ENCODE data around the gene TAX1BP3.

The TAX1BP3 gene

DNA sequence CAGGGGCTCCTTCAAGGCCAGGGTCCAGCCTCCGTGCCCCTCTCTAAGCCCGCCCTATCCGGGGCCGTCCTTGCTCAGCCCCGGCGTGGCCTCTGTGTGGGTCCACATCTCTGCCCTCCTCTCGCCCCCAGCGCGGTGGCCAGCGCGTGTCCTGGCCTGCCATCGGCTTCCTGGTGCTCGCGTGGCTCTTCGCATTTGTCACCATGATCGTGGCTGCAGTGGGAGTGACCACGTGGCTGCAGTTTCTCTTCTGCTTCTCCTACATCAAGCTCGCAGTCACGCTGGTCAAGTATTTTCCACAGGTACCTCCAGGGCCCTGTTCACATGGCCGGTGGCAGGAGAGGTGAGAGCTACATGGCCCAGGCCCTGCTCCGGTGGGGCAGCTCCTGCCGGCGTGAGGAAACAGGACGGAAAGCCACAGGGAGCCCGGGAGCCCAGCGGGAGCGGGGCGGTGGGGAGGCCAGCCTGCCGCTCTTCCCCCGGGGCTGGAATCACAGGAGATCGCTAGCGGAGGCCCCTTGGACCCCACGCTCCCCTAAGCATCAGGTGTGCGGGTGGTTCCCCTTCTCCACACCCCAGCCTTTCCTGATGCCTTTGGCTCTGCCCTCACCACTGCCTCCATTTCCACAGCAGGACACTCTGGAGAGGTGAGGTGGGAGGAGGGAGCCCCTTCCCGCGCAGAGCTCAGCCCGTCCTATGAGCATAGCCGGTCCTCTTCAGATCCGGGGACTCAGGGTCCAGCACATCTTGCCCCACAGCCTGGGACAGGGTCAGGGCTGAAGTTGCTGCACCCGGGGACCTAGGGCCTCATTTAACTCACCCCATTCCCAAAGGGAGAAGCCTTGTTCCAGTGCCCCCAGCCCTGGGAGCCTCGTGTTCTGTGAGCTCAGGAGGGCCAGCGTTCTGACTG is 10.2 kb downstream of the TAX1BP3 start:
- DNase-seq (ENCODE audit: low spot score) = no peak

DNA sequence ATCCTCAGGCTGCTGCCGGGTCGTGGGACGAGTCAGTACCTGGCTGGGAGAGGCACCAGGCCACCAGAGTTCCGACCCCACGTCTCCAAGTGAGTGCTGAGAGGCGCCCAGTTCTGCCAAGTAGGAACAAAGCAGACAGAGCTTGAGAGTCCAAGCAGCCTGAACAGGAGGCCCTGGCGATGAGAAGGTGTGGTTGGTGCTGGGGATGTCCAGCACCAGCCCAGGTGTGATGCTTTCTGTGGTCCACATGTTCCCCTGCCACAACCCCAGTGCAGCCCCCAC is 10.8 kb downstream of the TAX1BP3 start:
- DNase-seq (ENCODE audit: low spot score) = no peak

DNA sequence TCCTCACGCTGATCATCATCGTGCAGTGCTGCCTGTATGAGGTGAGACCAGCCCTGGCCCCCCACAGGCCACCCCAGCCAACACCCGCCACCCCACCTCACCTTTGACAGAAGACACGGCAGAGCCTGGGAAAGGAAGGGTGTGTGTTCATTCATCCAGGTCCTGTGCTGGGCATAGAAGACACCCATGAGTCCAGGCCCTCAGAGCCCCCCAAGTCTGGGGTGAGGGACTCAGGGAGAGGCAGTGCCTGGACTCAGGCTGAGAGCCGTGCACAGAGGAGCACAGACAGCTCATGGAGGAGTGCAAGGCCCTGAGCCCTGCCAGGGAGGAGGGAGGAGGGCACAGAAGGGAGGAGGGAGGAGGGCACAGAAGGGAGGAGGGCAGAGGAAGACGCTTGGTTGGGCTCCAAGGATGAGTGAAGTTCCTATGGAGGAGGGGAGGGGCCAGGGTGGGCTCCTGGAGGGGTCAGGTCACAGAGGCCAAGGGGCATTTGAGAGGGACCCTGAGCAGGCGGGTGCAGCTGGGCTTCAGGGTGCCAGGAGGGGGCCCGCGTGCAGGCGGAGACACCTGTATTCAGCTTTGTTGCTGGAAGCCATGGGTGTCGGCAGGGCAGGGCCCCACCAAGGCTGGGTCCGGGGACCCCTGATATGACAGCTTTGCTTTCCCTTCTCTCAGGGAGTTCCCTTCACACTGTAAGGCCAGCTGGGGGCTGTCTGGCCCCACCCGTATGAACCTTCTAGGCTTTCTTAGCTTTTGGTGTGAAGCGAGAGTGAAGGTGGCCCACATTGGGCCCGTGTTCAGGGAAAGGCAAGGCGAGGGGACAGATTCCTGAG is 11.4 kb downstream of the TAX1BP3 start:
- no peak for DNase-seq (ENCODE audit: low spot score)

DNA sequence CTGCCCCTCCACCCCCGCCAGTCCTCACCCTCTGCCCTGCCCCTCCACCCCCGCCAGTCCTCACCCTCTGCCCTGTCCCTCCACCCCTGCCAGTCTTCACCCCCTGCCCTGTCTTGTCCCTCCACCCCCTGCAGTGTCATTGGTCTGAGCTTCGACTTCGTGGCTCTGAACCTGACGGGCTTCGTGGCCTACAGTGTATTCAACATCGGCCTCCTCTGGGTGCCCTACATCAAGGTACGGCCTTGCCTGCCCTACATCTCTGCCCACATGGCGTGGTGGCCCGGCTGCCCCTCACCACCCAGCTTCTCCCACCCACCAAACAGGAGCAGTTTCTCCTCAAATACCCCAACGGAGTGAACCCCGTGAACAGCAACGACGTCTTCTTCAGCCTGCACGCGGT is 12.0 kb downstream of the TAX1BP3 start:
- no peak for DNase-seq (ENCODE audit: low spot score)

DNA sequence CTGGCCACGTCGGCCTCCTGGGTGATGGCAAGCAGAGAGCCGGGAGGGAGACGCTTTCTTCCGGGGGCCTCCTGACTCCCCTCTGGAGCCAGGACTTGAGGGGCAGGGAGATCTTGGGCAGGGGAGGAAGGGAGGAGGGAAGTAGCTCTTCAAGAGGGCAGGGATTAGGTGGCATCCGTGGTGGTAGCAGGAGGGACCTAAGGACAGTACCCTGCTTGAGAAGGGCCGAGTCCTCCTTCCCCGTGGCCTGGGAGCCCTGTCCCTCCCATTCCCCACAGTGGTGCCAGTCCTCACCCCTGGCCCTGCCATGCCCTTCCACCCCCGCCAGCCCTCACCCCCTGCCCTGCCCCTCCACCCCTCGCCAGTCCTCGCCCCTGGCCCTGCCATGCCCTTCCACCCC is 12.6 kb downstream of the TAX1BP3 start:
- no peak for DNase-seq (ENCODE audit: low spot score)

DNA sequence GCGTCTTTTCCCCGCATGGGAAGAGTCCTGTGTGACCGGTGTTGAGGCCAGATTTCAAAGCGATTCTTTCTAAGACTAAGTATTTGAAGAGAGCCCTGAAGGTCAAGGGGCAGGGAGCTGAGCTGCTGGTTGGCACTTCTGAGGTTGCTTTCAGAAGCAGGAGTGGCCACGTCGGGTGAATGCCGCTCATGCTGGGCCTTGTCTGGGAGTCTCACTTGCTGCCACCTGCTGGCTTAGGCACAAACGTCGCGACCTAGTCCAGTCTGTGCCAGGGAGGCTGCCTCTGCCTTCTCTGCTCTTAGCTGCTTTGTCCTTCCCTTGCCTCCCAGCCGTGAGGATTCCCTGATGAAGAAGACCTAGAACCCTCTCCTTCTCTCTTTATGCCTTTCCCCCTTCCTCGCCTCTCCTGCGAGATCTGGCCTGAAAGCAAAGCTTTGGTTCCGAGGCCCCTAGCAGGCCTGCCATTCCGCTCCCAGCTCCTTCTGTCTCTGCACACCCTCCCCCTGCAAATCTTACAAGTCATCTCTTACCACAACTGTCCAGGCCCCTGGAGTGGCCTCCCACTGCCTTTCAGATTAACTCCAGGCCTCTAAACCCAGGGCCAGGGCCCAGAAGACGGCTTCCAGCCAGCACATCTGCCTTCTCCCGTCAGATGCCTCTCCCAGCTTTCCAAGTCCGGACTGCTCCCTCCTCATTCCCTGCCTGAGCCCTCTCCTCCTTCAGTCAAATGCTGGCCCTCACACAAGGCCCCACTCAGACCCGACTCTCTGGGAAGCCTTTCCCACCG is 20.4 kb downstream of the TAX1BP3 start:
- peak; percentile 50 for DNase-seq (ENCODE audit: low spot score)

DNA sequence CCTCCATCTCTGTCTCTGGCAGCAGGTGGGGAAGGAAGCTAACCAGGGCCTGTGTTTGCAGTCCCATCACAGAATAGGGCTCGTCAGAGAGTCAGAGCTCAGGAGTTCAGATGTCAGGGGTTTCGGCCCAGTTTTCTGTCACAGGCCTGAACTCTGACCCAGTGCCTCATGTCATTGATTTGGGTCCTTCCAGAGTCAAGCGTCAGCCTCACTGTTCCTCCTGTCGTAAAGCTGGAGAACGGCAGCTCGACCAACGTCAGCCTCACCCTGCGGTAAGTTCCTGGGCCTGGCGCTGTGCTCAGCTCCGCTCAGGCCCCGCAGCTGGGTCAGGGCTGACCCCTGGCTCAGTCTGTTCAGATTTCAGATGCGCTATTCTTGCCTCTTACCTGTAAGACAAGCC is 21.1 kb downstream of the TAX1BP3 start:
- no peak for DNase-seq (ENCODE audit: low spot score)

DNA sequence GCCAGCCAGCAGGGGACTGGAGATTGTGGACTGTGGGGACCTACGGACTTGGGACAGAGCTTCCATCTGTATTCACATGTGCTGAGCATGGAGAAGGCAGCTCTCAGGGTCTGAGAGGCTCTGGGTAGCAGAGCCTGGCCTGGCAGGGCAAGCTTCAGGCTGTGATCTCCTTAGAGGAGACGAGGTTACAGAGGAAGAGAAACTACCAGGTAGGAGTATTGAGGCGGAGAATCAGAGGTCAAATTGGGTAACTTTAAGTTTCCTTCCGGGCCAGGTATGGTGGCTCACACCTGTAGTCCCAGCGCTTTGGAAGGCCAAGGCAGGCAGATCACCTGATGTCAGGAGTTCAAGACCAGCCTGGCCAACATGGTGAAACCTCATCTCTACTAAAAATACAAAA is 23.1 kb downstream of the TAX1BP3 start:
- no peak for DNase-seq (ENCODE audit: low spot score)

DNA sequence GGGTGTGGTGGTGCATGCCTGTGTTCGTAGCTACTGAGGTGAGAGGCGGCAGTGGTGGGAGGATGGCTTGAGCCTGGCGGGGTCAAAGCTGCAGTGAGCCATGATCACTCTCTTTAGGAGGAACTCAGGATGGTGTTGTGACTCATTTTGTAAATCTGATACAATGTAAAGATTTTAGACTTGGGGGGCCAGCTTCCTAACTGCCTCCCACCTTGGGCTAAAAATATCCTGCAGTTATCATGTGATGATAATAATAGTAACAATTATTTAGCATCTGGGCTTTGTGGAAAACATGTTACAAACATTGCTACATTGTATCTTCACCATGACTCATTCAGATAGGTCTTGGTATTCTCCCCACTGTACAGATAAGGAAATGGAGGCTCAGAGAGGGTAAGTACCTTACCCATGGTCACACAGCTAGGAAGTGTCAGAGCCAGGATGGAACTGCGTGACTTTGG is 24.5 kb downstream of the TAX1BP3 start:
- no peak for DNase-seq (ENCODE audit: low spot score)

DNA sequence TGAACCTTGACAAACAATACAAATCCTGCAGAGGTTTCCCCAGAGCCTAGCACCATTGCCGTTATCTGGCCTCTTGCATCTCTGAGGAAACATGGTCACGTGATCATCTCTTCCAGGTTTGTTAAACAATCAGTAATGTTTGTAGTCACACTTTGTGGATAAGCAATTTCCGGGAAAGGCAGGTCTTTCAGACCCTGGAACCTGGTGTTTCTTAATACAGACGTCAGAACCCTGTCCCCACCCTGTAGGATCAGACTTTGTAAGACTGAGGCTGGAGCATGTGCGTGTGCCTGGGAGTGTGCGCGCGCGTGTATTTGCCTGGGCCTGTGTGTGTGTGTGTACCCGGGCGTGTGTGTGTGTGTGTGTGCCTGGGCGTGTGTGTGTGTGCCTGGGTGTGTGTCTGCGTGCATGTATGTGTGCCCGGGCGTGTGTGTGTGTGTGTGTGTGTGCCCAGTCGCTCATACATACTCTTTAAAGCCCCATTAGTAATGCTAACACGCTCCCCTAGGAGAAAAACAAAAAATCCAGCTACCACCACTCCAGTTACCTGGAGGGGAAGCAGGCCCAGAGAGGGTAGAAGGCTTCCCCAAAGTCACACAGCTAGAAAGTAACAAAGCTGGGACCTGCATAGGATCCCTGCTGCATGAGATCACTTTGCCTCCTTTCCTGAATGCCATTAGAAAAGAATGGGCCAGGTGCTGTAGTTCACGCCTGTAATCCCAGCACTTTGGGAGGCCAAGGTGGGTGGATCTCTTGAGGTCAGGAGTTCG is 26.5 kb downstream of the TAX1BP3 start:
- no peak for DNase-seq (ENCODE audit: low spot score)

DNA sequence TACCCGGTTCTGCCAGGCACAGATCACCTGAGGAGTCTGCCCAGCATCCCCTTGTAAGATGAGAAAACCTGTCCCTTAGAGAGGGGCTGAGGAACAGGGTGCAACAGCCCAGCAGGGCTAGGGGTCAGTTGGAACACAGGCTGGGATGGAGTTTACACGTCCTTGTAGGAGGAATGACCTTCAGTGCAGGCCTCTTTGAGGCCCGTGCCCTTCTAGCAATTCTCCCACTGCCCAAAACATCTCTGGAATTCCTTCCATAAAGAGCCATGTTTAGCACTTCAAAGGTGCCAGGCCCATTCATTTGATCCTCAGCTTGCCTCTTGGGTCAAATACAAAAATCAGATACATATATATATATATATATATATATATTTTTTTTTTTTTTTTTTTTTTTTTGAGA is 27.4 kb downstream of the TAX1BP3 start:
- DNase-seq (ENCODE audit: low spot score) = no peak

DNA sequence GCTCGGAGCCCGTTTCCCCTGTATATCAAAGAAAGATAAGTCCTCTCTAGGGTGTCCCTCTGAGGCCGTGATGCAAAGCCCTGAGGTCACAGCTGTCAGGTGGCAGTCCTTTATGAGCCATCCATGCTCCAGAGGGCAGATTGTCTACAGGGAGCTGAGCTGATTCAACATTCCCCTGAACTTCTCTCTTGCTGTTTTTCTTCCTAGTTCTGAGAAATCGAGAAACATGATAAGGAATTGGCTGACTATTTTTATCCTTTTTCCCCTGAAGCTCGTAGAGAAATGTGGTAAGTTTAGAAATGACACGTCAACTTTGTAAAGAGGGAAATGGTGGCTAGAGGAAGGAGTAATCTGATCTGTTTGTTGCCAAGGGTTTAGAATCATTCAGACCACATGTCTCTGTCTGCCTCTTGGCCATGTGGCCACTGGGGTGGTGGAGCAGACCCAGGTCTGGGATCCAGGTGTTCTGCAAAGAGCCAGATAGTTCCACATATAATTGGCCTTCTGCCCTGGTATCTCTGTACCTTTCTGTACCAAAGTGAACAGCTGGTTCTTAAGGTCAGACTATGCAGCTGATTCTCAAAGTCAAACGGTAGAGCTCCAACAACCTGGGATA is 28.3 kb downstream of the TAX1BP3 start:
- DNase-seq (ENCODE audit: low spot score) = no peak

DNA sequence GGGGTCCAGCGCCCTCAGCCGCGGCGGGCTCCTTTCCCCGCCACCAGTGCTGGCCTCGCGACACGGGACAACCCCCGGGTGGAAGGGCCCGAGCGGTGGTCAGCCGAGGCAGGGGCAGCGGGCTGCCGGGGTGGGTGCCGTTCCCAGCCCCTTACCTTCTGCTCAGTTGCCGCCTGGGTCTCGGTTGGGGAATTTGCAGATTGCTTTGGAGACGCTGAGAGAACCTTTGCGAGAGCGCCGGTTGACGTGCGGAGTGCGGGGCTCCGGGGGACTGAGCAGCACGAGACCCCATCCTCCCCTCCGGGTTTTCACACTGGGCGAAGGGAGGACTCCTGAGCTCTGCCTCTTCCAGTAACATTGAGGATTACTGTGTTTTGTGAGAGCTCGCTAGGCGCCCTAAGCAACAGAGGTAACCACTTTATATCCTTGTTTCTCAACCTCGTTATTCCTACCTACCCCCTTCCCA is 31.4 kb downstream of the TAX1BP3 start:
- DNase-seq (ENCODE audit: low spot score) = no peak

DNA sequence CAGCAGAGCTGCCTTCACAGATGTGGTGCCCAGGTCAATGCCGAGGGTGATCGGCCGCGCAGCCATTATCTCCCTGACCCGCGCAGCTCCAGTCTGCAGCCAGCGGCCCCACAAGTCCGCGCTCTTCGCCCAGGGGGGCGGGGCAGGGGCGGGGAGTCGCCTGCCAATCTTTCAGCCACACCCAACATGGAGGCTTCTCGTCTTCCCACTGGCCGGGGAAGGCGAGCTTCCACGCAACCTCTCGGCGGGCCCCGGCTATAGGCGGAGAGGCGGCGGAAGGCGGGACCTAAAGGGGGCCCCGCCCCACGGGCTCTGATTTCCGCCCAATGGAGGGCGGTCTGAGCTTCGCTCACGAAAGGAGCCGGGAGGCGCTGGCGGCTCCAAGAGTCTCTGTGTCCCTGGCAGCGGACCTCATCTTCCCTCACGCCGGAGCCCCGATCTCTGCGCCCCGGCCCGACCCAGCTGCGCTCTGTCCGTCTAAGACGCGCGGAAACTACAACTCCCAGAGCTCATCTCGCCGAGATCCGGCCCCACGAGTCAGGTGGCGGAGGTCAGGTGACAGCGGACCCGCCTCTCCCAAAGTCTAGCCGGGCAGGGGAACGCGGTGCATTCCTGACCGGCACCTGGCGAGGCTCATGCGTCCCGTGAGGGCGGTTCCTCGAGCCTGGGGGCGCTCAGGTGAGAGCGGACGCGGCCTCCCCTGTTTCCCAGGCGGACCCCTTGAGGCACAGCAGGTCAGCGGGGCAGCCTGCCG is 32.0 kb downstream of the TAX1BP3 start, which contains the start of the genes CTNS and SHPK:
Gene CTNS, plus strand, starts transcription at position 607 of the 754 bp plus-strand sequence. CDS start 3,447 bp downstream, outside the sequence.
Gene SHPK, minus strand, starts transcription at position 97 of the 754 bp plus-strand sequence. Its CDS starts 31 bp downstream, at position 66.
- peak; percentile 98 for DNase-seq (ENCODE audit: low spot score)

DNA sequence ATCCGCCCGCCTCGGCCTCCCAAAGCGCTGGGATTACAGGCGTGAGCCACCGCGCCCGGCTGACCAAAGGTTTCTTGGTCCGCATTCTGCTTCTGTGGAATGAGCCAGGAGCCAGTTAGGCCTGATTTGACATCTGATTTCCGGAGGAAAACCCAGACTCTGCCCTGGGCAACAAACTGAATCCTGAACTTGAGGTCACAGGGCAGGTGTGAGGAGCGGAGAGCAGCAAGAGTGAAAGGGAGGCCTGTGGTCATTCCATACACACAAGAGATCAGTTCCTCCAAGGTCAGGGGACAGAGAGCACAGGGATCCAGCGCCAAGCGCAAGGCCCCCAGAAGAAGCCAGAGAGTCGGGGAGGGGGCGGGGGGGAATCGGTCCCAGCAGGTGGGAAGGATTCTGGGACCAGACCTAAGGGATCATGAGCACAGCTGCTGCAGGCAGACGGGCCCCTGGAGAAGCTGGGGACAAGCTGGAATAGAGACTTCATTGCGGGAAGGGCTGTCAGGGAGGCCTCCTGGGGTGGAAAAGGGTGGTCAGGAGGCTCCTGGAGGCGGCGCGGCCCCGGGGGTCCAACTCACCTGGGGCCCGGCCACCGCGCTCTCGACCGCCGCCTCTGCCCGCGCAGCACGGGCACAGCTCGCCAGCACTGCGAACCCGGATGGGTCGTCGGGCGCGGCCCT is 32.8 kb downstream of the TAX1BP3 start:
- no peak for DNase-seq (ENCODE audit: low spot score)

DNA sequence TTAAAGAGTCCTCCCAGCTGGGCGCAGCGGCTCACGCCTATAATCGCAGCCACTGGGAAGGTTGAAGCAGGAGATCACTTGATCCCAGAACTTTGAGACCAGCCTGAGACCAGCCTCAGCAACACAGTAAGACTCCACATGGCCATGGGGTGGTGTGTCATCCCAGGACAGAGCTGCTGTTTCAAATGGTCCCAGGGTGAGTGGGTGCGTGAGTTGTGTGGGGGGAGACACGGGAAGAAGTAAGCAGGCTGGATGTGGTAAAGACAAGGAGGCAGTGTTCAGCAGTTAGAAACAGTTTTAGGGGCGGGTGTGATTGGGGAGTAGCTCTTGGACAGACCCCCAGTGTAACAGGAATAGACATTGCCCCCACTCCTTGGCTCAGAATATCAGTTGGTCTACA is 36.1 kb downstream of the TAX1BP3 start:
- no peak for DNase-seq (ENCODE audit: low spot score)

DNA sequence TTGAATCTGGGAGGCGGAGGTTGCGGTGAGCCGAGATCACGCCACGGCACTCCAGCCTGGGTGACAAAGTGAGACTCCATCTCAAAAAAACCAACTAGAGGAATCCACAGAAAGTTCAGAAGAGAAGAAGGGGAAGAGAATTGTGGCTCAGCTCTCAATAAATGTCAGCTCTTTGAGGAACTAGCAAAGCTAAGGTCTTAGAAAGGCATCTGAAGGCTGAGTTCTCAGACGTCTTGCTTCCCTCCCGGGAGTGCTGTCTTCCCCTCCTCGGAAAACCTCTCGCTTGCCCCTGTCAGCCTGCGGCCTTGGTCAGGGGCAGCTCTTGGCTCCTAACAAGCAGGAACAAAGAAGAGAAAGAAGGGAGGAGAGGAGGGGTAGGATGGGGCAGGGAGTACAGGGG is 37.6 kb downstream of the TAX1BP3 start:
- DNase-seq (ENCODE audit: low spot score) = no peak

DNA sequence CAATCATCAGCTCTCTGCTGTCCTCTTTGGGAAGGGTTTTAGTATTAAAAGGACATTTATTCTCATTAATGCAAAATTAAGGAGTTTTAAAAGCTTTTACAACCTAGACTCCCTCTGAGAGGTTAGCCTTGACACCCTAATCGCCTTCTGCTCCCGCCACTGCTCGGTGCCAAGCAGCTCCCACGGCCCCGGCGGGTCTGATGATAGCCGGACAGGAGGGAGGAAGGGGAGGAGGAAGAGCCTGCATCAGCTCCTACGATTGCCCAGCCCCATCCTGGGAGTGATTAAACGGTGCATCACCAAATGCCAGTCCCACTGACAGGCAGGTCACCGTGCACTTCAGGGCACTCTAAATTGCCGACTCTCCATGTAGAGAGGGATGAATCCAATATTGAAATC is 40.6 kb downstream of the TAX1BP3 start:
- no peak for DNase-seq (ENCODE audit: low spot score)
